Endodermal cell (in vitro differentiated cells): ENCODE measurements around the gene LATS1. TPM values are rescaled to one million over a fixed set of nuclear protein-coding genes. Genes with fewer than 3 reads are reported as not detected.

Source experiments
- DNase-seq: peaks from one replicate; pipeline ENCODE4 v3.0.0-alpha.2; 2017
- H3K27ac ChIP-seq: 2 replicates; pipeline ENCODE4 v1.5.1; 2013; ENCODE audit warnings: mild to moderate bottlenecking, low read depth, low read length, moderate library complexity
- H3K27me3 ChIP-seq: 2 replicates; pipeline ENCODE4 v1.6.1; 2013; ENCODE audit warnings: mild to moderate bottlenecking, low read length, moderate library complexity; ENCODE audit not compliant: insufficient read depth, control insufficient read depth, poor library complexity, severe bottlenecking
- H3K36me3 ChIP-seq: 2 replicates; pipeline ENCODE4 v1.7.0; 2013; ENCODE audit warnings: mild to moderate bottlenecking, low read length, moderate library complexity; ENCODE audit not compliant: control insufficient read depth, insufficient read depth
- H3K4me1 ChIP-seq: one replicate; pipeline ENCODE4 v1.7.0; 2013; ENCODE audit warnings: low read length; ENCODE audit not compliant: control insufficient read depth, insufficient read depth
- H3K4me3 ChIP-seq: 2 replicates; pipeline ENCODE4 v1.5.1; 2013; ENCODE audit warnings: mild to moderate bottlenecking, low read length, moderate library complexity
- H3K9ac ChIP-seq: 2 replicates; pipeline ENCODE4 v1.6.1; 2013; ENCODE audit warnings: mild to moderate bottlenecking, low read length, moderate library complexity; ENCODE audit not compliant: poor library complexity, severe bottlenecking; ENCODE audit errors: extremely low read depth
- H3K9me3 ChIP-seq: 2 replicates; pipeline ENCODE4 v1.6.1; 2013; ENCODE audit warnings: mild to moderate bottlenecking, low read length, moderate library complexity; ENCODE audit not compliant: control insufficient read depth
- H3K27ac Mint-ChIP-seq: 2 replicates; pipeline ENCODE4 v1.8.0; 2020; ENCODE audit warnings: mixed read lengths
- H3K27me3 Mint-ChIP-seq: 2 replicates; pipeline ENCODE4 v1.8.0; 2021; ENCODE audit warnings: mild to moderate bottlenecking, mixed read lengths; ENCODE audit not compliant: insufficient read depth
- H3K36me3 Mint-ChIP-seq: 2 replicates; pipeline ENCODE4 v1.8.0; 2020; ENCODE audit warnings: low read depth, mixed read lengths
- H3K4me1 Mint-ChIP-seq: 2 replicates; pipeline ENCODE4 v1.8.0; 2020; ENCODE audit warnings: mixed read lengths
- H3K4me3 Mint-ChIP-seq: 2 replicates; pipeline ENCODE4 v1.8.0; 2020; ENCODE audit warnings: mild to moderate bottlenecking, moderate library complexity, mixed read lengths
- H3K9me3 Mint-ChIP-seq: 2 replicates; pipeline ENCODE4 v1.8.0; 2020; ENCODE audit warnings: mild to moderate bottlenecking, mixed read lengths
- WGBS, 2 experiments: methylation state at CpG; one replicate each; pipeline versions ENCODE4 v1.1.5 to v1.1.7; 2013; ENCODE audit warnings: missing lambda C conversion rate in 2 of 2, mixed read lengths in 1 of 2; ENCODE audit not compliant: insufficient coverage in 1 of 2, insufficient read length in 1 of 2; 5-methylcytosine and 5-hydroxymethylcytosine counted together
- total RNA-seq, 2 donors: library from RNA; stranded (reverse); fragmentation: NEBNext Ultra II Directional in 1 of 2; extraction: Animal tissue kit (Norgen Biotek cat#: 25700) in 1 of 2; gene quantifications; 2 replicates in 1 of 2; 3 replicates in 1 of 2; pipeline ENCODE4 v1.2.1, GENCODE V29; 2021
- TF ChIP-seq, protein P1 (sequence below): fragments of 200-600 bp; sonication (generic); conservative IDR thresholded peaks from 2 replicates; pipeline ENCODE4 v1.5.0; 2021; ENCODE audit warnings: antibody characterized with exemption, mild to moderate bottlenecking

LATS1 gene
- total RNA-seq, 2 donors from 2014 or later, result 33.7 to 34.7 TPM

DNA sequence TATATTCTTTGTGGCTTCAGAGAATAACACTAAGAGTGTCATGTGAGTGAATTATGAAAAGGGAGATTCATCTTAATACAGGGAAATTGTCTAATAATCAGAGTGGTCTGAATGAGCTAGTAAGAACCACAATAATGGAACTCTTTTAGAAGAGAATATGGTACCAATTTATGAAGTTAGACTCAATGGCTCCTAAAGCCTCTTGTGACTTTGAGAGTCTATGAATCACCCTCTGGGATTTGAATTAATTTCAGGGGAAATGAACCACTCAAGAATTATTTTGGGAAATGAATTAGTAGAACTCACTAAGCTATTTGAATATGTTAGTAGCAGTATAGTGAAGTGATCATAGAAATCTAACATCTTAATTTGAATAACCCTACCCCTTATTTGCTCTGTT lies 46.0 kb upstream of the LATS1 start:
- TF ChIP-seq, protein P1, sequence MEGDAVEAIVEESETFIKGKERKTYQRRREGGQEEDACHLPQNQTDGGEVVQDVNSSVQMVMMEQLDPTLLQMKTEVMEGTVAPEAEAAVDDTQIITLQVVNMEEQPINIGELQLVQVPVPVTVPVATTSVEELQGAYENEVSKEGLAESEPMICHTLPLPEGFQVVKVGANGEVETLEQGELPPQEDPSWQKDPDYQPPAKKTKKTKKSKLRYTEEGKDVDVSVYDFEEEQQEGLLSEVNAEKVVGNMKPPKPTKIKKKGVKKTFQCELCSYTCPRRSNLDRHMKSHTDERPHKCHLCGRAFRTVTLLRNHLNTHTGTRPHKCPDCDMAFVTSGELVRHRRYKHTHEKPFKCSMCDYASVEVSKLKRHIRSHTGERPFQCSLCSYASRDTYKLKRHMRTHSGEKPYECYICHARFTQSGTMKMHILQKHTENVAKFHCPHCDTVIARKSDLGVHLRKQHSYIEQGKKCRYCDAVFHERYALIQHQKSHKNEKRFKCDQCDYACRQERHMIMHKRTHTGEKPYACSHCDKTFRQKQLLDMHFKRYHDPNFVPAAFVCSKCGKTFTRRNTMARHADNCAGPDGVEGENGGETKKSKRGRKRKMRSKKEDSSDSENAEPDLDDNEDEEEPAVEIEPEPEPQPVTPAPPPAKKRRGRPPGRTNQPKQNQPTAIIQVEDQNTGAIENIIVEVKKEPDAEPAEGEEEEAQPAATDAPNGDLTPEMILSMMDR, result no peak
- Histone ChIP-seq H3K9ac (no peak overlapping the region), H3K27me3 (no peaks in the 10 kb centered on the region), H3K4me1 (no peaks in the 10 kb centered on the region), H3K36me3 (peaks cover 42% of the 10 kb centered on the region), H3K4me3 (no peak overlapping the region), H3K9me3 (peaks cover 17% of the 10 kb centered on the region), H3K27ac (no peak overlapping the region)
- Mint-ChIP-seq H3K27me3 (no peaks in the 10 kb centered on the region), H3K4me1 (no peaks in the 10 kb centered on the region), H3K9me3 (peaks cover 12% of the 10 kb centered on the region), H3K4me3 (no peak overlapping the region), H3K27ac (no peak overlapping the region), H3K36me3 (peaks cover 39% of the 10 kb centered on the region)
- no peak for DNase-seq

DNA sequence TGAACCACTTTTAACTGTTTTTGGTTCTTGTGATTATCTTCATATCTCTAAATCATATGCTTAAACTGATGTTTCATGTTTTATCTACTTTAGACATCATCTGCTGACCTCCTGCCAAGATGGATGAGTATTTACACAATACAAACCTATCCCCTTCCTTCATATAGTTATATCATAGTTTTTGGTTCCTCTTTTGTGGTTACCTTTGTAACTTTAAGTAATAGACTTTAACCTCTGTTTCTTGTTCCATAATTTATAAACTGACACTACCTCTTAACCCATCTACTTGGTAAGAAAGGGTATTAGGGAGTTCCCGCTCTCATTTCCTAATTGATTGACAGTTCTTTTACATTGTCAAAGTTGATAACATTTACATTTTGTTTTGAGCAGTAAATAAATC lies 43.5 kb upstream of the LATS1 start:
- Histone ChIP-seq H3K9ac (no peak overlapping the region), H3K4me1 (no peaks in the 10 kb centered on the region), H3K27me3 (no peaks in the 10 kb centered on the region), H3K9me3 (peaks cover 15% of the 10 kb centered on the region), H3K36me3 (peaks cover 32% of the 10 kb centered on the region), H3K27ac (no peak overlapping the region), H3K4me3 (no peak overlapping the region)
- TF ChIP-seq, protein P1, result no peak
- Mint-ChIP-seq H3K4me3 (no peak overlapping the region), H3K36me3 (peaks cover 29% of the 10 kb centered on the region), H3K4me1 (no peaks in the 10 kb centered on the region), H3K27ac (no peak overlapping the region), H3K27me3 (no peaks in the 10 kb centered on the region), H3K9me3 (peaks cover 12% of the 10 kb centered on the region)
- WGBS, 2 experiments, result no CpG with 5 or more reads among the region's 1 CpG
- DNase-seq, result no peak

DNA sequence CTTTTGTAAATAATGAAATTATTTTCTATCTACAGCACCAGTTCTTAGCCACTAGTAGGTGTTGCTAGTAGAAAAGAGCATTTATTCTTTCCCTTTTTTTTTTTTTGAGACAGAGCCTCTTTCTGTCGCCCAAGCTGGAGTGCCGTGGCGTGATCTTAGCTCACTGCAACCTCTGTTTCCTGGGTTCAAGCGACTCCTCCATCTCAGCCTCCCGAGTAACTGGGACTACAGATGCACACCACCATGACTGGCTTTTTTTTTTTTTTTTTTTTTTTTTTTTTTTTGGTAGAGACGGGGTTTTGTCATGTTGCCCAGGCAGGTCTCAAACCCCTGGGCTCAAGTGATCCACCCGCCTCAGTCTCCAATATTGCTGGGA lies 38.3 kb upstream of the LATS1 start:
- Histone ChIP-seq H3K4me3 (no peak overlapping the region), H3K27me3 (no peaks in the 10 kb centered on the region), H3K4me1 (no peaks in the 10 kb centered on the region), H3K9me3 (no peaks in the 10 kb centered on the region), H3K9ac (no peak overlapping the region), H3K36me3 (peaks cover 14% of the 10 kb centered on the region), H3K27ac (no peak overlapping the region)
- no peak for DNase-seq
- TF ChIP-seq, protein P1, result no peak
- Mint-ChIP-seq H3K4me1 (no peaks in the 10 kb centered on the region), H3K9me3 (no peaks in the 10 kb centered on the region), H3K4me3 (no peak overlapping the region), H3K36me3 (peaks cover 17% of the 10 kb centered on the region), H3K27ac (no peak overlapping the region), H3K27me3 (no peaks in the 10 kb centered on the region)
- 92% methylated on average over 7 of the region's 7 CpGs; no CpG with 5 or more reads in 1 of the 2 experiments for WGBS, 2 experiments
